Anterior cingulate cortex (tissue), 58 donors: ENCODE data around the gene ZDHHC1.

Source experiments
- DNase-seq, 58 donors: peaks; one replicate each; lab custom pipeline; 2025; lab: John Stamatoyannopoulos, UW

ZDHHC1 gene

GRCh38 chr16:67448580-67448979, 32.3 kb upstream of the ZDHHC1 start:
- DNase-seq, result no peak

GRCh38 chr16:67447508-67448076, 31.3 kb upstream of the ZDHHC1 start:
- DNase-seq, result peak in 2 of 58 donors; percentile 7 to 16

GRCh38 chr16:67446968-67447507, 30.8 kb upstream of the ZDHHC1 start:
- DNase-seq, result no peak

- peak in 3 of 58 donors; percentile 17 to 31 (median 22) for DNase-seq
Measured at GRCh38 chr16:67445913-67446907, 29.9 kb upstream of the ZDHHC1 start.

GRCh38 chr16:67445441-67445912, 29.2 kb upstream of the ZDHHC1 start:
- DNase-seq, result no peak

- no peak for DNase-seq
Measured at GRCh38 chr16:67445126-67445426, 28.8 kb upstream of the ZDHHC1 start.

GRCh38 chr16:67444259-67445125, 28.2 kb upstream of the ZDHHC1 start:
- no peak for DNase-seq

GRCh38 chr16:67443265-67443664, 27.0 kb upstream of the ZDHHC1 start:
- DNase-seq, result no peak

GRCh38 chr16:67442581-67443255, 26.4 kb upstream of the ZDHHC1 start:
- DNase-seq, result no peak

GRCh38 chr16:67441907-67442306, 25.6 kb upstream of the ZDHHC1 start:
- no peak for DNase-seq

- DNase-seq, result peak in 26 of 58 donors; percentile 7 to 73 (median 34)
Measured at GRCh38 chr16:67441271-67441753, 25.0 kb upstream of the ZDHHC1 start.

- DNase-seq, result no peak
Measured at GRCh38 chr16:67438824-67439393, 22.6 kb upstream of the ZDHHC1 start.

- no peak for DNase-seq
Measured at GRCh38 chr16:67438098-67438791, 22.0 kb upstream of the ZDHHC1 start.

- no peak for DNase-seq
Measured at GRCh38 chr16:67437513-67437912, 21.2 kb upstream of the ZDHHC1 start.

- no peak for DNase-seq
Measured at GRCh38 chr16:67436640-67437193, 20.4 kb upstream of the ZDHHC1 start.

- no peak for DNase-seq
Measured at GRCh38 chr16:67435758-67436164, 19.5 kb upstream of the ZDHHC1 start.

GRCh38 chr16:67433131-67433719, 16.9 kb upstream of the ZDHHC1 start:
- DNase-seq, result no peak

GRCh38 chr16:67432506-67432890, 16.2 kb upstream of the ZDHHC1 start:
- DNase-seq, result no peak
